Hypothalamus (tissue), 51 donors: ENCODE data around the gene CRBN.
A peak's percentile ranks its signal among the peaks of the same experiment; 100 is the strongest.

ENCODE experiments used
- DNase-seq, 51 donors: peaks; one replicate each; lab custom pipeline; 2025; lab: John Stamatoyannopoulos, UW

The CRBN gene

GRCh38 chr3:3117651-3118050 lies 61.8 kb downstream of the CRBN start:
- no peak for DNase-seq

- no peak for DNase-seq
Observed at GRCh38 chr3:3113042-3113709, 66.3 kb downstream of the CRBN start.

GRCh38 chr3:3110749-3111361 lies 68.6 kb downstream of the CRBN start:
- no peak for DNase-seq

GRCh38 chr3:3110299-3110630 lies 69.2 kb downstream of the CRBN start, which contains the start of gene IL5RA:
TSS of gene IL5RA (minus strand) at chr3:3110374. CDS start at chr3:3104984, 5,390 bp downstream.
- peak in 1 of 51 donors; percentile 5 for DNase-seq

- no peak for DNase-seq
Observed at GRCh38 chr3:3109407-3110298, 69.8 kb downstream of the CRBN start.

- no peak for DNase-seq
Observed at GRCh38 chr3:3107858-3108257, 71.6 kb downstream of the CRBN start.

- no peak for DNase-seq
Observed at GRCh38 chr3:3107181-3107580, 72.3 kb downstream of the CRBN start.

- DNase-seq: no peak
Observed at GRCh38 chr3:3105815-3106214, 73.7 kb downstream of the CRBN start.

- DNase-seq: no peak
Observed at GRCh38 chr3:3105246-3105645, 74.2 kb downstream of the CRBN start.

GRCh38 chr3:3102751-3103150 lies 76.7 kb downstream of the CRBN start:
- DNase-seq: no peak

- no peak for DNase-seq
Observed at GRCh38 chr3:3101660-3102458, 77.6 kb downstream of the CRBN start.
